Hepatocyte (in vitro differentiated cells): Measurements from ENCODE around the gene HSPE1. TPM values are rescaled to one million over a fixed set of nuclear protein-coding genes. Genes with fewer than 3 reads are reported as not detected.
"Not testable (repeated sequence)": the region's sequence is repeated elsewhere in the genome, so short reads cannot be mapped to it uniquely, and the experiment has no call there.

Source experiments
- DNase-seq: peaks from one replicate; pipeline ENCODE4 v3.0.0-alpha.2; 2016; ENCODE audit warnings: low spot score
- H2AFZ ChIP-seq: fragments of 200-600 bp; sonication (generic); 2 replicates; pipeline ENCODE4 v1.6.0; 2016; ENCODE audit warnings: antibody characterized with exemption, mild to moderate bottlenecking
- H3K27ac ChIP-seq: fragments of 200-600 bp; sonication (generic); 2 replicates; pipeline ENCODE4 v1.5.1; 2016; ENCODE audit warnings: mild to moderate bottlenecking
- H3K27me3 ChIP-seq: fragments of 200-600 bp; sonication (generic); 2 replicates; pipeline ENCODE4 v1.6.1; 2016
- H3K36me3 ChIP-seq: fragments of 200-600 bp; sonication (generic); replicated peaks from 2 replicates; pipeline ENCODE4 v1.5.1; 2016; ENCODE audit warnings: low read depth; ENCODE audit not compliant: insufficient read depth
- H3K4me1 ChIP-seq: fragments of 200-600 bp; sonication (generic); 2 replicates; pipeline ENCODE4 v1.5.1; 2016; ENCODE audit warnings: mild to moderate bottlenecking, moderate library complexity; ENCODE audit not compliant: insufficient read depth
- H3K4me2 ChIP-seq: fragments of 200-600 bp; sonication (generic); 2 replicates; pipeline ENCODE4 v1.6.0; 2016
- H3K4me3 ChIP-seq: fragments of 200-600 bp; sonication (generic); 2 replicates; pipeline ENCODE4 v1.5.1; 2016; ENCODE audit warnings: mild to moderate bottlenecking
- H3K79me2 ChIP-seq: fragments of 200-600 bp; sonication (generic); 2 replicates; pipeline ENCODE4 v1.6.0; 2017; ENCODE audit warnings: mild to moderate bottlenecking
- H3K9me2 ChIP-seq: fragments of 200-600 bp; sonication (generic); replicated peaks from 2 replicates; pipeline ENCODE4 v1.6.0; 2017; ENCODE audit warnings: mild to moderate bottlenecking; ENCODE audit not compliant: insufficient read depth
- H3K9me3 ChIP-seq: fragments of 200-600 bp; sonication (generic); 2 replicates; pipeline ENCODE4 v1.5.1; 2016; ENCODE audit warnings: low read depth, mild to moderate bottlenecking
- H4K20me1 ChIP-seq: fragments of 200-600 bp; sonication (generic); 2 replicates; pipeline ENCODE4 v1.6.0; 2016; ENCODE audit warnings: mild to moderate bottlenecking; ENCODE audit not compliant: insufficient read depth, poor library complexity, severe bottlenecking
- EZH2 ChIP-seq: fragments of 200-600 bp; sonication (generic); IDR thresholded peaks from 2 replicates; pipeline ENCODE4 v1.6.1; 2016; ENCODE audit warnings: antibody characterized with exemption, mild to moderate bottlenecking, borderline replicate concordance
- EZH2phosphoT487 ChIP-seq: fragments of 200-600 bp; sonication (generic); IDR thresholded peaks from one replicate; pipeline ENCODE4 v1.6.1; 2018; ENCODE audit warnings: antibody characterized with exemption, mild to moderate bottlenecking, low read depth, moderate library complexity; ENCODE audit not compliant: unreplicated experiment, severe bottlenecking
- WGBS: methylation state at CpG from one replicate; pipeline ENCODE4 v1.1.6; 2016; ENCODE audit warnings: low lambda C conversion rate; ENCODE audit errors: missing lambda C conversion rate; 5-methylcytosine and 5-hydroxymethylcytosine counted together
- polyA plus RNA-seq: library from polyadenylated mRNA; unstranded; fragments of >200 nt; fragmentation: Nextera tagmentation; extraction: Ambion mirVana; gene quantifications from 2 replicates; pipeline ENCODE4 v1.2.1, GENCODE V29; 2016
- small RNA-seq: library from RNA; depleted of rRNA; stranded (forward); fragments of <200 nt; gene quantifications from one replicate; pipeline ENCODE3, GENCODE V24; 2014
- total RNA-seq: library from RNA; depleted of rRNA; stranded (reverse); fragments of >200 nt; gene quantifications from 2 replicates; pipeline ENCODE4 v1.2.3, GENCODE V29; 2014
- TF ChIP-seq, protein P1 (sequence below): fragments of 200-600 bp; sonication (generic); IDR thresholded peaks from 2 replicates; pipeline ENCODE4 v1.5.1; 2016; ENCODE audit warnings: antibody characterized with exemption, mild to moderate bottlenecking; ENCODE audit not compliant: poor library complexity

The HSPE1 gene
- total and polyA plus RNA-seq, 2 experiments from 2014 or later: 194 to 348 TPM

DNA sequence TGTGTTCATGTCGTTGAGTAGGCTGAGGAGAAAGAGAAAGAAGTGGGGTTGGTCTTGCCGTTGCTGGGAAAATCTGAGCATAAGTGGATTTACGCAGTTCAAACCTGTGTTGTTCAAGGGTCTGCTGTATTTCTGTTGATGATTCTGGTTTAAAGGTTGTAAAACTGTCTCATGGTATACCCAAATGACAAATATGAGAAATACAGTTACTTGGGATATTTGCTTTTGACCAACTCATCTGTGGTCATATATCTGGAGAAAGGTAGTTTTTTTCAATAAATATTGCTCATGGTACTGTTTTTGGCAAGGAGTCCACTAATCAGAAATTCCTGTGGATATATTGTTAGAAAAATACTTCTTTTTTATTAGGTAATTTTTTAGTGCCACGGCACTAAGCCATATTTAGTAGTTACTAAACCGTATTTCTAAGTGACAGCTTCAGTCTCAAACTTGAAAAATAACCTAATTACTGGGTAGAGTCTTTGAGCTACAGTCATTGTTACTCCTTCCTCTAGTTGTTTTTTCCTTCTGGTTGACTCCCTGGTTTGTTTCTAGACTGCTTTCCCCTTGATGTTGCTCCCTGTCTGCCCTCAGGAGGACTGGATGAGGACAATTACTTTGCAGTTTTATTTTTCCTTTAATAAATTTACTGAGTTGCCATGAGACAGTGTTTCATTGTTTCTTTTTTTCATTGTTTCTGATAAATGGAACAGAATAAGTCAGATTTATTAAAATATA lies 47.2 kb downstream of the HSPE1 start:
- Histone ChIP-seq H3K36me3 (no peaks in the 10 kb centered on the region), H3K4me2 (no peak overlapping the region)
- WGBS: 91% methylated on average over 5 of the region's 5 CpGs

DNA sequence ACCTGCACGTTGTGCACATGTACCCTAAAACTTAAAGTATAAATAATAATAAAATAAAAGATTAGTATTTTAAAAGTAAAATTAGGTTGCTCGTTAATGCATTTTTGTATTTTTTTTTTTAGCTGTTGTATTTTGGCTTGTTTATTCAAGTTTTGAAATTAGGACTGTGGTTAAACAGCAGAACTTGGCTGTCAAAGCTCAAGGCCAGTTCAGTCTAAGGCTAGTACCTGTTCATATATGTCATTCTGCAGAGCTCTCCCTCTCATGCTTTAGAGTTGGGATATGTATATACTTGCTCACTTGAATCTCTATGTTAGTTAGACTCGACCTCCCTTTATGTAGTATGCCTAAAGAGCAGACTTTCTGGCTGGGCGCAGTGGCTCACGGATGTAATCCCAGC lies 48.4 kb downstream of the HSPE1 start:
- Histone ChIP-seq H3K9me2 (no peaks in the 10 kb centered on the region), H4K20me1 (no peaks in the 10 kb centered on the region), H3K4me3 (no peak overlapping the region), H3K4me2 (no peak overlapping the region), H3K36me3 (no peaks in the 10 kb centered on the region), H3K9me3 (no peaks in the 10 kb centered on the region), H2AFZ (no peak overlapping the region), H3K27me3 (no peaks in the 10 kb centered on the region), H3K27ac (no peak overlapping the region), H3K4me1 (no peaks in the 10 kb centered on the region), H3K79me2 (peaks cover 28% of the 10 kb centered on the region)
- DNase-seq: no peak
- WGBS: 95% methylated on average over 5 of the region's 5 CpGs
- TF ChIP-seq EZH2 (no peak), EZH2phosphoT487 (no peak)
- TF ChIP-seq, protein P1, sequence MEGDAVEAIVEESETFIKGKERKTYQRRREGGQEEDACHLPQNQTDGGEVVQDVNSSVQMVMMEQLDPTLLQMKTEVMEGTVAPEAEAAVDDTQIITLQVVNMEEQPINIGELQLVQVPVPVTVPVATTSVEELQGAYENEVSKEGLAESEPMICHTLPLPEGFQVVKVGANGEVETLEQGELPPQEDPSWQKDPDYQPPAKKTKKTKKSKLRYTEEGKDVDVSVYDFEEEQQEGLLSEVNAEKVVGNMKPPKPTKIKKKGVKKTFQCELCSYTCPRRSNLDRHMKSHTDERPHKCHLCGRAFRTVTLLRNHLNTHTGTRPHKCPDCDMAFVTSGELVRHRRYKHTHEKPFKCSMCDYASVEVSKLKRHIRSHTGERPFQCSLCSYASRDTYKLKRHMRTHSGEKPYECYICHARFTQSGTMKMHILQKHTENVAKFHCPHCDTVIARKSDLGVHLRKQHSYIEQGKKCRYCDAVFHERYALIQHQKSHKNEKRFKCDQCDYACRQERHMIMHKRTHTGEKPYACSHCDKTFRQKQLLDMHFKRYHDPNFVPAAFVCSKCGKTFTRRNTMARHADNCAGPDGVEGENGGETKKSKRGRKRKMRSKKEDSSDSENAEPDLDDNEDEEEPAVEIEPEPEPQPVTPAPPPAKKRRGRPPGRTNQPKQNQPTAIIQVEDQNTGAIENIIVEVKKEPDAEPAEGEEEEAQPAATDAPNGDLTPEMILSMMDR: no peak

More for the DNA sequence above, 47.2 kb downstream of the HSPE1 start:
- H4K20me1 ChIP-seq: no peaks in the 10 kb centered on the region
- peaks cover 36% of the 10 kb centered on the region for H3K79me2 ChIP-seq
- no peaks in the 10 kb centered on the region for H3K4me1 ChIP-seq
- no peaks in the 10 kb centered on the region for H3K27me3 ChIP-seq
- no peak overlapping the region for H2AFZ ChIP-seq
- no peak for TF ChIP-seq EZH2
- TF ChIP-seq, protein P1: no peak
- TF ChIP-seq EZH2phosphoT487: no peak
- no peak overlapping the region for H3K27ac ChIP-seq
- no peaks in the 10 kb centered on the region for H3K9me2 ChIP-seq
- no peaks in the 10 kb centered on the region for H3K9me3 ChIP-seq
- no peak overlapping the region for H3K4me3 ChIP-seq
- no peak for DNase-seq

DNA sequence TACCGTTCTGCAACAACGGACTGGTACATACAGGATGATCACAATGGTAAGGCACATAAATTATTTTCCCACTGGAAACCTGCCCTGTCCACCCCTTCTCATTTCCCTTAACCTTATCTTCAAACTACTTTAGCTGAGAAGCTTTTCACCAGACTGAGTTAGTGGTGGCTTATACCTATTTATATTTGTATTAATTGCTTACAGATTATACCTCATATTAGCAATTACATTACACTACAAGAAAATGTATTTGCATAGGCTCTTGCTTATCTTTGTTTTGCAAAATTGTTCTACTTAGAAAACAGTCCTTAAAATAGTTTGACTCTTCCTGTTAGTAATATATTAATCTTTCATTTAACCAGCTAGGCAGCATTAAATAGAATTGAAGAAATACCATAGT lies 51.1 kb downstream of the HSPE1 start:
- DNase-seq, H3K27ac ChIP-seq, H2AFZ ChIP-seq, H3K9me2 ChIP-seq, H3K4me2 ChIP-seq, H3K4me1 ChIP-seq, H3K27me3 ChIP-seq, H4K20me1 ChIP-seq, H3K9me3 ChIP-seq, H3K4me3 ChIP-seq, H3K36me3 ChIP-seq: not testable (repeated sequence)
- H3K79me2 ChIP-seq: peaks cover 17% of the 10 kb centered on the region
- WGBS: 98% methylated on average over 2 of the region's 2 CpGs

Small RNAs within 50 kb of the gene (small RNA-seq; reads per million reads assigned to genes)
- not detected for gene AC020550.1

Other genes with a start within 250 kb of the HSPE1 start
- gene ANKRD44, start 189.6 kb upstream of the HSPE1 start, total RNA-seq: 5.9 and 7.5 TPM in 2 replicates
- gene ANKRD44, start 189.6 kb upstream of the HSPE1 start, polyA plus RNA-seq: 1.7 and 9.1 TPM in 2 replicates
- 232 and 321 TPM in 2 replicates for gene SF3B1, start 65.4 kb upstream of the HSPE1 start, total RNA-seq
- 161 and 165 TPM in 2 replicates for gene SF3B1, start 65.4 kb upstream of the HSPE1 start, polyA plus RNA-seq
- gene COQ10B, start 46.8 kb upstream of the HSPE1 start, total RNA-seq: 40.2 and 44.4 TPM in 2 replicates
- 40.7 and 46.1 TPM in 2 replicates for gene COQ10B, start 46.8 kb upstream of the HSPE1 start, polyA plus RNA-seq
- 327 and 339 TPM in 2 replicates for gene HSPD1, start 539 bp upstream of the HSPE1 start, total RNA-seq
- gene HSPD1, start 539 bp upstream of the HSPE1 start, polyA plus RNA-seq: 293 and 309 TPM in 2 replicates
- gene MOB4, start 15.7 kb downstream of the HSPE1 start, total RNA-seq: 44.0 and 50.1 TPM in 2 replicates
- gene MOB4, start 15.7 kb downstream of the HSPE1 start, polyA plus RNA-seq: 42.2 and 44.1 TPM in 2 replicates
- gene RFTN2, start 175.2 kb downstream of the HSPE1 start, total RNA-seq: 8.1 and 8.7 TPM in 2 replicates
- 2.0 and 2.3 TPM in 2 replicates for gene RFTN2, start 175.2 kb downstream of the HSPE1 start, polyA plus RNA-seq
- 7.8 and 8.4 TPM in 2 replicates for gene MARS2, start 205.0 kb downstream of the HSPE1 start, total RNA-seq
- gene MARS2, start 205.0 kb downstream of the HSPE1 start, polyA plus RNA-seq: 3.5 and 6.3 TPM in 2 replicates